OCI-M2 (cell line): ENCODE results near the gene POU2F3.

Experiments
- DNase-seq: peaks from one replicate; lab custom pipeline; 2025; ENCODE audit not compliant: unreplicated experiment; lab: John Stamatoyannopoulos, UW

POU2F3 gene

GRCh38 chr11:120210626-120211521 lies 29.1 kb upstream of the POU2F3 start, which contains the start of gene OAF:
TSS of gene OAF (plus strand) at chr11:120211032. CDS start at chr11:120211280, 248 bp downstream.
- DNase-seq: no peak

- DNase-seq: no peak
These were observed 28.2 kb upstream of the POU2F3 start for GRCh38 chr11:120211522-120212258.

- DNase-seq: no peak
These were observed 27.6 kb upstream of the POU2F3 start for GRCh38 chr11:120212259-120212878.

GRCh38 chr11:120212926-120213325 lies 27.0 kb upstream of the POU2F3 start:
- DNase-seq: no peak

- no peak for DNase-seq
These were observed 25.4 kb upstream of the POU2F3 start for GRCh38 chr11:120214581-120214980.

GRCh38 chr11:120215634-120216033 lies 24.3 kb upstream of the POU2F3 start:
- no peak for DNase-seq

GRCh38 chr11:120216426-120217102 lies 23.4 kb upstream of the POU2F3 start:
- DNase-seq: no peak

GRCh38 chr11:120217526-120217925 lies 22.4 kb upstream of the POU2F3 start:
- no peak for DNase-seq

- no peak for DNase-seq
These were observed 21.8 kb upstream of the POU2F3 start for GRCh38 chr11:120217941-120218694.

- DNase-seq: no peak
These were observed 21.3 kb upstream of the POU2F3 start for GRCh38 chr11:120218695-120219033.

GRCh38 chr11:120219232-120219937 lies 20.6 kb upstream of the POU2F3 start:
- DNase-seq: no peak

GRCh38 chr11:120219938-120220746 lies 19.8 kb upstream of the POU2F3 start:
- no peak for DNase-seq

GRCh38 chr11:120220747-120221037 lies 19.2 kb upstream of the POU2F3 start:
- DNase-seq: no peak

GRCh38 chr11:120221115-120221752 lies 18.7 kb upstream of the POU2F3 start:
- no peak for DNase-seq

GRCh38 chr11:120222916-120223315 lies 17.0 kb upstream of the POU2F3 start:
- DNase-seq: no peak

- no peak for DNase-seq
These were observed 16.1 kb upstream of the POU2F3 start for GRCh38 chr11:120223793-120224192.

GRCh38 chr11:120224361-120224760 lies 15.6 kb upstream of the POU2F3 start:
- no peak for DNase-seq

GRCh38 chr11:120224972-120225909 lies 14.7 kb upstream of the POU2F3 start:
- no peak for DNase-seq
